Left renal pelvis (tissue), 4 donors: ENCODE data around the gene LPAR4. TPM values are rescaled to one million over a fixed set of nuclear protein-coding genes. Genes with fewer than 3 reads are reported as not detected.

ENCODE experiments used
- polyA plus RNA-seq, 4 donors: library from polyadenylated mRNA; unstranded; fragments of 120-200 nt; gene quantifications; one replicate each; pipeline ENCODE4 v1.2.1, GENCODE V29; 2013; ENCODE audit not compliant: insufficient read length in 4 of 4

Gene LPAR4
- polyA plus RNA-seq, 4 donors = 15.9 to 42.1 (median 19.8) TPM

Other genes starting within 250 kb of the LPAR4 start
- under 1 TPM in 1 of 4 donors, not detected in 3; 0.33 TPM for gene RTL3, start 88.4 kb upstream of the LPAR4 start, polyA plus RNA-seq
- gene P2RY10, start 197.7 kb downstream of the LPAR4 start, polyA plus RNA-seq = under 1 TPM in 2 of 4 donors, not detected in 2; 0.26 to 0.46 TPM